Measurements from ENCODE around the gene AHNAK2.

DNA sequence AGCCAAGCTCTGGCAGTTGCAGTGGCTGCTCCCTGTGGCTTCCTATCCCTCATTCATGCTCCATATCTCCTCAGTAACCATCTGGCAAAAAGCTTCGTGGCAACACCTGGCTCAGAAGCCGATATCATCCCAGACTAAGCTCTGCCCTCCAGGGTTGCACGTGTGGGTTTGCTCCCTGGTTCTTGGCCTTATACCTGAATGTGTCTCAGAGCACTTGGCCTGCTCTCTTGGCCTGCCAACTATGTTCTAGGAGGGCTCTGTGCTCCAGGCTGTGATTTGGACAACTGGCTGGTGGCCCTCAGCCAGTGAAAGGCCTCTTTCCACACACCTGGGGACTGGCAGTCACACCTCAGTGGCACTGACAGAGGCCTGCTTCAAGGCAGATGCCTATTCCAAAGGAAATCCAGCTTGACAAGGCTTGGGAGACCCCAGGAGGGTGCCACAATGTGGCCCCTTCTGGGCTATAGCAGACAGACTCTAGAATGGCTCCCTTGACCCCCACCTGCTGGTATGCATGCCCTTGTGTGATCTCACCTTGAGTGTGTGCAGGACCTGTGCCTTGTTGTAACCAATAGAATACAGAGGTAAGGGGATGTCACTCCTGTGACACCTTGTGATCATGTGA is 43.0 kb downstream of the AHNAK2 start:
- TF ChIP-seq POLR2A (IDR thresholded peaks at IDR 0.05; ENCODE audit: extremely low read depth, insufficient read length) (no peak), MYC (IDR thresholded peaks at IDR 0.05; ENCODE audit: low read depth, low read length) (no peak)
- TF ChIP-seq, protein P1, sequence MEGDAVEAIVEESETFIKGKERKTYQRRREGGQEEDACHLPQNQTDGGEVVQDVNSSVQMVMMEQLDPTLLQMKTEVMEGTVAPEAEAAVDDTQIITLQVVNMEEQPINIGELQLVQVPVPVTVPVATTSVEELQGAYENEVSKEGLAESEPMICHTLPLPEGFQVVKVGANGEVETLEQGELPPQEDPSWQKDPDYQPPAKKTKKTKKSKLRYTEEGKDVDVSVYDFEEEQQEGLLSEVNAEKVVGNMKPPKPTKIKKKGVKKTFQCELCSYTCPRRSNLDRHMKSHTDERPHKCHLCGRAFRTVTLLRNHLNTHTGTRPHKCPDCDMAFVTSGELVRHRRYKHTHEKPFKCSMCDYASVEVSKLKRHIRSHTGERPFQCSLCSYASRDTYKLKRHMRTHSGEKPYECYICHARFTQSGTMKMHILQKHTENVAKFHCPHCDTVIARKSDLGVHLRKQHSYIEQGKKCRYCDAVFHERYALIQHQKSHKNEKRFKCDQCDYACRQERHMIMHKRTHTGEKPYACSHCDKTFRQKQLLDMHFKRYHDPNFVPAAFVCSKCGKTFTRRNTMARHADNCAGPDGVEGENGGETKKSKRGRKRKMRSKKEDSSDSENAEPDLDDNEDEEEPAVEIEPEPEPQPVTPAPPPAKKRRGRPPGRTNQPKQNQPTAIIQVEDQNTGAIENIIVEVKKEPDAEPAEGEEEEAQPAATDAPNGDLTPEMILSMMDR (IDR thresholded peaks at IDR 0.05; ENCODE audit: low read depth, low read length), result no peak
- TF ChIP-seq, protein P2, sequence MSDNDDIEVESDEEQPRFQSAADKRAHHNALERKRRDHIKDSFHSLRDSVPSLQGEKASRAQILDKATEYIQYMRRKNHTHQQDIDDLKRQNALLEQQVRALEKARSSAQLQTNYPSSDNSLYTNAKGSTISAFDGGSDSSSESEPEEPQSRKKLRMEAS (IDR thresholded peaks at IDR 0.05; ENCODE audit: low read depth, low read length), result no peak

Data from NB4 (cell line).